Stimulated activated naive CD8-positive, alpha-beta T cell treated with anti-CD3 and anti-CD28 coated beads, Interleukin-15, amount 100 ng/mL, for 72 hours (primary cell): ENCODE measurements around the gene BANP.
"Not testable (repeated sequence)": the region's sequence is repeated elsewhere in the genome, so short reads cannot be mapped to it uniquely, and the experiment has no call there.

ENCODE experiments used
- ATAC-seq: fragments of 150-1000 bp; cut with Tn5 transposase; 2 replicates; pipeline ENCODE4 v1.10.0; 2021; ENCODE audit warnings: mild to moderate bottlenecking, moderate library complexity
- DNase-seq, 2 donors: peaks; one replicate each; pipeline ENCODE4 v3.0.0; 2021 to 2022
- H3K27ac Mint-ChIP-seq, 2 donors: one replicate each; pipeline ENCODE4 v1.8.0; 2022; ENCODE audit warnings: mild to moderate bottlenecking in 2 of 2, mixed read lengths in 2 of 2, moderate library complexity in 2 of 2
- H3K27me3 Mint-ChIP-seq: one replicate; pipeline ENCODE4 v1.8.0; 2022; ENCODE audit warnings: mixed read lengths
- H3K4me1 Mint-ChIP-seq: one replicate; pipeline ENCODE4 v1.8.0; 2022; ENCODE audit warnings: mild to moderate bottlenecking, mixed read lengths
- H3K4me3 Mint-ChIP-seq, 2 donors: one replicate each; pipeline ENCODE4 v1.8.0; 2022; ENCODE audit warnings: mild to moderate bottlenecking in 2 of 2, mixed read lengths in 2 of 2, moderate library complexity in 1 of 2
- H3K9me3 Mint-ChIP-seq, 2 donors: one replicate each; pipeline ENCODE4 v1.8.0; 2022; ENCODE audit warnings: mixed read lengths in 2 of 2

The BANP gene

DNA sequence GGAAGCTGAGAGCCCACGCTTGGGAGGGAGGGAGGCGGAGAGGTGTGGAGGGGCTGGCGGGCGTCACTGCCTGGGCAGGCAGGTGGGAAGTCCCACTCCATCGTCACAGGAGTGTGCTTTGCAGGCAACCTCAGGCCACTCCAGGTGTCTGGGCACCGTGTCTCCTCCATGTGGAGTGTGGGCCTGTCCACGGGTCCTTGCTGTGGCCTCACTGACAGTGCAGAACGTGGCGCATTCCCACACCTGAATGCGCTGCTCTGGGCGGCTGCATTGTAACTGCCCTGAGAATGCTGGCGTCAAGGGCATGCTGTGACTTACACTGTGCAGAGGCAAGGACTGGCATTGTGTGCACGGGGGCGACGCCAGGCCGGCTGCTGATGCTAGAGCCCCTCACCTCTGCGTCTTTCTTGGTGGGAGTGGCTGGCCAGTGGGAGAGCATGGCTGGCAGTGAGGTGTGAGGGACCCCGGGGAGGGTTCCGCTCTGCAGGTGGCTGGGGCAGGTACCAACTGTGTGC, 66.4 kb downstream of the BANP start:
- DNase-seq, result no peak
- ATAC-seq, result no peak
- no peaks in the 10 kb centered on the region for H3K27me3 Mint-ChIP-seq
- peaks cover 11% of the 10 kb centered on the region for H3K4me1 Mint-ChIP-seq
- no peaks in the 10 kb centered on the region for H3K9me3 Mint-ChIP-seq
- no peak overlapping the region for H3K27ac Mint-ChIP-seq
- no peak overlapping the region for H3K4me3 Mint-ChIP-seq

DNA sequence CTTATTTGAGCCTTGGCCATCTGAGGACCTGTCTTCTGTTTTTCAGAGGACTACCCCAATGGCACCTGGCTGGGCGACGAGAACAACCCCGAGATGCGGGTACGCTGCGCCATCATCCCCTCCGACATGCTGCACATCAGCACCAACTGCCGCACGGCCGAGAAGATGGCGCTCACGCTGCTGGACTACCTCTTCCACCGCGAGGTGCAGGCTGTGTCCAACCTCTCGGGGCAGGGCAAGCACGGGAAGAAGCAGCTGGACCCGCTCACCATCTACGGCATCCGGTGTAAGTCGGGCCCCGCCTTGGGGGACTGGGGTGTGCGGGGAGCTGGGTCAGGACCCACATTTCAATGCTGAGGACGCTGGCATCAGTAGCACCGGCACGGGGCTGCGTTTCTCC, 67.1 kb downstream of the BANP start:
- not testable (repeated sequence) for H3K4me3 Mint-ChIP-seq, ATAC-seq, DNase-seq, H3K27me3 Mint-ChIP-seq, H3K9me3 Mint-ChIP-seq
- H3K4me1 Mint-ChIP-seq, result peaks cover 11% of the 10 kb centered on the region
- peak overlapping the region in 1 of 2 donors; percentile 74 for H3K27ac Mint-ChIP-seq

DNA sequence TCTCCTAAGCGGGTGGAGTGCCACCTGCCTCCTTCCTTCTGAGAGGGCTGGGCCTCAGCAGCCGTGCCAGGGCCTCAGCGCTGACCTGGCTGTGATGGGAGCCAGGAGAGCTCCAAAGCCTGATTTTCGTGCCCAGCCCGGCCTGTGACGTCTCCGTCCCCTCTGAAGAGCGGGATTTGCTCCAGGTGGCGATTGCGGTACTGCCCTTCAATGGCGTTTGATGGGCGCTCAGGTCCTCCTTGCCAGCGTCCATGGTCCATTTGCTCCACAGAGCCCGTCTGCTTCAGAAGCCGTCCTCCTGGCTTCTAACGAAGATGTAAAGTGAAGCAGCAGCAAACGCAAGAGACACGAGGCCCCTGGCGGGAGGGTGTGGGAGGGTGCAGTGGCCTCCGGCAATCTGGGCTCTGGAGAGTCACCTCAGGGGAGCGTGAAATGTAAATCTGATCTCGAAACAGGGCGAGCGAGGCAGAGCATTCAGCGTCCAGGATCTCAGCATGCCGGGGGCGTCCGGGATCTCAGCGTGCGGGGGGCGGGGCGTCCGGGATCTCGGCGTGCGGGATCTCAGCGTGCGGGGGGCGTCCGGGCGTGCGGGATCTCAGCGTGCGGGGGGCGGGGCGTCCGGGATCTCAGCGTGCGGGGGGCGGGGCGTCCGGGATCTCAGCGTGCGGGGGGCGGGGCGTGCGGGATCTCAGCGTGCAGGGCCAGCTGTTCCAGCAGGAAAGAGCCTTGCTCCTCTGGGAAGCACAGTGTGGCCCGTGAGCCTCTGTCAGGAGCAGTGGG, 68.0 kb downstream of the BANP start:
- H3K4me3 Mint-ChIP-seq, H3K27me3 Mint-ChIP-seq, ATAC-seq, H3K4me1 Mint-ChIP-seq, H3K9me3 Mint-ChIP-seq, DNase-seq: not testable (repeated sequence)
- H3K27ac Mint-ChIP-seq, result peak overlapping the region in 1 of 2 donors; percentile 59

DNA sequence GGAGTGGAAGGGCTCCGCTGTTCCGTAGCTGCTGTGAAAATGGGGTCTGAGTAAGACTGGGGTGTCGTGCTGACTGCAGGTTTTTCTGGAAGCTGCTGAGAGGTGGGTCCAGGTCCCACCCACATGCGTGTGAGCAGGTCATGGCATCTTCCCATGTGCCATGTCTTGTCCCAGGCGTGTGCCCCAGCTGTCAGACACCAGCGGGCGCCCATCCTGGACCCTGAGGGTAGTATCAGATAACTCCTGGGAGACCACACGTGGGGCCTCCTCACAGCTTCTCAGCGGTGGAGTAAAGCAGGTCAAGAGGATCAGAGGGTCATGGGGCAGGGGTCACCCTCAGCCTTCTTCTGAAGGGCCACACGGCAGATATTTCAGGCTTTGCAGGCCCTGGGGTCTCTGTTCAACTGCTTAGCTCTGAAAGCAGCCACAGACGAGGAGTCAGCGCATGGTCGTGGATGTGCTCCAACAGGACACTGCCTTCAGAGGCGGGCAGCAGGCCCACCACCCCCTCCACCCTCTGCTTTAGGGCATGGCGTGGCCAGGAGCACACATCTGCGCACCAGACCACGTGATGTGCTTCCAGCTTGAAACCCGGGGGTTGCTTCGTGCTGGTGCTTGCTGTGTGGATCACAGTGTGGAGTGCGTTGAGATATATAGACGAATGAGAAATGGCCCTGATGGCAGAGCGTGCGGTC, 68.7 kb downstream of the BANP start:
- H3K27ac Mint-ChIP-seq, result peak overlapping the region in 1 of 2 donors; percentile 59

DNA sequence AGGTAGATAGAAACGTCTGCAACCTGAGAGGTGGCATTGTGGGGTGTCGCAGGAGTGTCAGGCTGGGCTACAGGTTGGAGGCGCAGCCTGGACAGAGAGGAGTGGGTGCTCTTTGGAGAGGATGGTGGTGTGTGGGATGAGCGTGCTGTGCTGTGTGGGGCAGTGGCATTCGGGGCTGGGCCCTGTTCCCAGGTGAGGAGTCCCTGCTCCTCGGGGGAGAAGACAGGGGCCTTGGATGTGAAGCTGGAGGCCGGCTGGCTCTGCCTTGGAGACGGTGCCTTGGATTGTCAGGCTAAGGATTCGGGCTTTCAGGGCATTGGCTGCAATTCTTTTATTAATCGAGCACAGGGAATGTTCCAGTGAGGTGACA, 69.3 kb downstream of the BANP start:
- Mint-ChIP-seq H3K9me3 (no peaks in the 10 kb centered on the region), H3K4me3 (no peak overlapping the region), H3K4me1 (peaks cover 1% of the 10 kb centered on the region), H3K27ac (peak overlapping the region; percentile 31 to 59), H3K27me3 (no peaks in the 10 kb centered on the region)
- DNase-seq (no peak), ATAC-seq (no peak)

More for the DNA sequence above, 68.7 kb downstream of the BANP start:
- no peak for ATAC-seq
- Mint-ChIP-seq H3K4me1 (peaks cover 5% of the 10 kb centered on the region), H3K4me3 (no peak overlapping the region), H3K27me3 (no peaks in the 10 kb centered on the region), H3K9me3 (no peaks in the 10 kb centered on the region)
- DNase-seq, result no peak

DNA sequence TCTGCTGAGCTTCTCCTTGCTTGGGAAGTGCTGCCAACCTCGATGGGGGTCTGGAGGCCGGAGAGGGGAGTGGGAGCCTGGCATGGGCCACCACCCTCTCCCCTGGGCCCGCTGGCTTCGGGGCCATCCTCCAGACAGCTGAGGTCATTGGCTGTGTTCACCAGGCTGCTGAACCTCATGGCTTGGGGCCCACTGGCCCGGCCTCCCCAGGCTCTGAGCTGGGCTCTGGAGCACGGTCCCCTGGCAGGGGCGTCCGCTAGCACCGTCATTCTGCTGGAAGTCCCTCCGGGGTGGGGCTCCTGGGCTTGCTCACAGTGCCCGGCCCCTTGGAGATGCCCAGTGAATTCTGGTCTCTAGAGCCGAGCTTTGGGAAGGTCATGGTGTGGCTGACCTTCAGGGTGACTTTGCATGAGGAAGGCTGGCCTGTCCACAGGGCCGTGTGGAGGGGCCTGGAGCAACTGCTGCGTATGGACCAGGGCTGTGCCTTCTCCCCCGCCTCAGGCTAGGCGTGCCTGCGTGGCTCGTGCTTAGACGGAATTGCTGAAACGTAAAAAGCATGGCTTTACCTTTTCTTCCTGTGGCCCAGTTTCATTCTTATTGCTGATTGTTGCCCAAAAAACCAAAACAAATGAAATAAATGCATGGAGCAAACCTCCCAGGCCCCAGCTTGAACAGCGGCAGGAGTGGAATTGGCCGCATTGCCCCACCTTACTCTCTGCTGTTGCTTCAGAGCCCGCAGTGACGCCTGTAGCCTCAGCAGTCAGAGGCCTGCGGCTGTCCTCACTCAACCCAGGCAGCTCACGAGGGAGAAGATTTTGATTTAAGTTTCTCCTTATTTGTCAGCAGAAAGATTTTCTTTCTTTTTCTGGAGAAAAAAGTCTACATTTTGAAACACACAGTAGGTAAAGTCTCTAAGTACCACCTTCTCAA, 70.1 kb downstream of the BANP start:
- not testable (repeated sequence) for H3K4me1 Mint-ChIP-seq, H3K27me3 Mint-ChIP-seq, DNase-seq, H3K9me3 Mint-ChIP-seq, H3K4me3 Mint-ChIP-seq
- H3K27ac Mint-ChIP-seq, result peak overlapping the region in 1 of 2 donors; percentile 19
- peak; percentile 9 for ATAC-seq

DNA sequence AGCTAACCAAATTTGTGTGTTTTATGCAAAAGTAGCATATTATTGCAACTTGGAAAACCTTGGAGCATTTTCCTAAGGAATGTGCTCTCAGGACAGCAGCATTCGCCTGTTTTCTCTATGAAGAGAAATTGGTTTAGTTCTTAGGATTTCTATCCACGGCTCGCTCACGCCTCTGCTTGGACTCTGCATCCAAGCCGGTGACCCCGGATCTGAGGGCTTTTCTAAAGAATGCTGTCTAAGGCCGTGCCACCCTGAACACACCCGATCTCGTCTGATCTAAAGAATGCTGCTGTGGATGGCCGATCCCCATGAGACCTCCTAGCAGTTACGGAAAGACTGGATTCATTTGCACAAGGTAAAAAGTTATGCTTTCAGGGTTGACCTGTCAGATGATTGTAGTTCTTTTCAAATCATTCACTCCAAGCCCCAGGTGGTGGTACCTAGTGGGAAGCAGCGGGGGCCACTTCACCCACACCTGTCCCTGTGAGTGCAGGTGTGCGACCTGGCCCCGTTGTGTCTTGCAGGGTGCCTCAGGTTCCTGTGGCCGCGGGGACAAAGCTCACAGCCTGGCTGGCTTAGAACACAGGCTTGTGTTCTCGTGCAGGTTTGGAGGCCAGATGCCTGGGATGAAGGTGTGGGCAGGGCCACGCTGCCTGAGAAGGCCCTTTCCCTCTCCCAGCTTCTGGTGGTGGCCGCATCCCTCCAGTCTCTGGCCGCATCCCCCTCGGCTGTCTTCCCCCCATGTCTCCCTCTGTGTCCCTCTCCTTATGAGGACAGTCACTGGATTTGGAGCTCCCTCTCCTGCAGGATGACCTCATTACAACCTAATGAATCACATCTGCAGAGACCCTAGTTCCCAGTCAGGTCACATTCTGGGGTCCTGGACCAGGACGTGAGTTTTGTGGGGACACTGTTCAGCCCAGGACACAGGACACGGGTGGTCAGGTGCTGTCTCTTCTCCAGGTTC, 71.1 kb downstream of the BANP start:
- no peaks in the 10 kb centered on the region for H3K4me1 Mint-ChIP-seq
- no peak overlapping the region for H3K4me3 Mint-ChIP-seq
- H3K27ac Mint-ChIP-seq, result peak overlapping the region in 1 of 2 donors; percentile 31
- ATAC-seq (no peak), DNase-seq (no peak)
- H3K27me3 Mint-ChIP-seq, result no peaks in the 10 kb centered on the region
- H3K9me3 Mint-ChIP-seq, result no peaks in the 10 kb centered on the region

DNA sequence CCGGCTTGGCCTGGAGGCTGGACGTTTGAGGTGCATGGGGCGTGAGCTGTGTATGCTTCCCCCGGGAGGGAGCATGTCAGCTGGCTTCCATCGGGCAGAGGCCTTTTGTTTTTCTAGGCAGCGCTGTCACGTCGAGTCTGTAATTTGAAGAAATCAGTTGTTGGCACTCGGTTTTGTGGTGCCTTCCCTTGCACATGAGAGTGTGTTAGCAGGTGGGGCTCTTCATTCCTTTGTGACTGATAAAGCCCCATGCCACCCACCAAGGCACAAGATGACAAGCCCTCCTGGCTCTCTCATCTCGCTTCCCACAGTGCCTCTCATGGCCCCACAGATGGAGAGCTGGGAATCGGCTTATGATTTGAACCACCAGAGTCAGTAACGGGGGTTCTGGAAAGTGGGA, 72.1 kb downstream of the BANP start:
- Mint-ChIP-seq H3K27me3 (no peaks in the 10 kb centered on the region), H3K27ac (peak overlapping the region; percentile 45 to 61), H3K4me1 (no peaks in the 10 kb centered on the region), H3K9me3 (no peaks in the 10 kb centered on the region), H3K4me3 (no peak overlapping the region)
- ATAC-seq (no peak), DNase-seq (no peak)

DNA sequence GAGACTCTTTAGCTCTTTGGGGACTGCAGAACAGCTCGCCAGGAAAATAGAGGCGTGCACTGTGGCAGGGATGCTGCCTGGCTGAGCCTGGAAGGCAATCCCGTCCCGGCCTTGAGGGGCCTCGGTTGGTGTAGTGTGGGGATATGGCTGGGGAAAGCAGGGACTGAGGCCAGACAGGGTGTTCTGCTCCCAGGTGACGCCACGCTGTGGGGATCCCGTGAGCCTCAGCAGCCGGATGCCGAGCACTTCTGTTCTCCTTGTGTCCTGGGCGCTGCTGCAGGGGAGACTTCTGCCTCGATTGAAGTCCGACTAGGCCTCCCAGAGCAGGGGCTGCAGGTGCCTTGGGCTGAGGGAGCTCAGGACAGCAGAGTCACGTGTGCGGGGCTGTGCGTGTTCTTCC, 72.6 kb downstream of the BANP start:
- H3K9me3 Mint-ChIP-seq, result no peaks in the 10 kb centered on the region
- H3K4me3 Mint-ChIP-seq, result no peak overlapping the region
- H3K27me3 Mint-ChIP-seq, result no peaks in the 10 kb centered on the region
- no peaks in the 10 kb centered on the region for H3K4me1 Mint-ChIP-seq
- H3K27ac Mint-ChIP-seq, result peak overlapping the region; percentile 45 to 61
- no peak for ATAC-seq
- DNase-seq, result no peak

DNA sequence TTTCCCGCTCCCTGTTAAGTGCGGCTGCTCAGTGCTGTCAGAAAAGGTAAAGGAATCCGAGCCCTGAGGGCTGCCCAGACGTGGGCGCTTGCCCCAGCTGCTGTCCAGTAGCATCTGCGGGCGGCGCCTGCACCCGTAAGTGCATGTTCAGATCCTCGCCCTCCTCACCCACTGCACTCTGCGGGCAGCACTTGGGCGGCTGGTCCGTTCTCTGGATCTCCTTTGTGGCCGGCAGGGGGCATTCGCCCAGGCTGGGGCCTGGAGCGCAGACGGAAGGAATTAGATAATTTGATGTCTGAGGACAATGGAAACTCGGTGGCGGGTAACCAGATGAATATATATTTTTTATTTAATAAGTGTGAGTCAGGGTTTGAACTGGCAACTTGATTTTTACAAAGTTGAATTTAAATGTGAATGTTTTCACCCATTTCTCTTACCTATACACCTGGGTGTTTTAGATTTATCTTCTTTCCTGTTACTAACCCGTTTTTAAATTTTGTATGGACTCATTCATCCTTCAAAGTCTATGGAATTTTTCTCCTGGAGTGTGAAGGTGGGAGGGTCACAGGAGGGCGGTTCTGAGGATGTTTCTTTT, 73.4 kb downstream of the BANP start:
- peak overlapping the region in 1 of 2 donors; percentile 67 for H3K27ac Mint-ChIP-seq
- H3K27me3 Mint-ChIP-seq, H3K4me3 Mint-ChIP-seq, H3K4me1 Mint-ChIP-seq, DNase-seq, ATAC-seq, H3K9me3 Mint-ChIP-seq: not testable (repeated sequence)

DNA sequence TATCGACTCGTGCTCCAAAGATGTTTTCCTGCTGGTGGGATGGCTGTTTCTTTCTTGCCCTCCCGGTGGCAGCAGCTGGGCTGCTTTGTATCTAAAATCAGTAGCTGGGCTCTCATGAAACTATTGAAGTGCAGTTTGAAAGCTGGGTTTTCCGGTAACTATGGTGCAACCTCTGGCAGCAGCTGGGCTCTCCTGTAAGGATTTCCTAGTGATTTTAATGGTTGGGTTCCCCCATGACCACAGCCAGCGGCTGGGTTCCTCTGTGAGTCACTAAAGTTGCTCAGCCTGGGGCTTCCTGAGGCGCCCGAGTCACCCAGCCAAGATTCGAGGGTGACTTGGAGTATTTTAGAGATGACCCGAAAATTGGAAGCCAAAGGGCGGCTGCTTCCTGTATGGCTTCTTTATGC, 73.9 kb downstream of the BANP start:
- peak; percentile 42 for ATAC-seq
- not testable (repeated sequence) for DNase-seq, H3K27ac Mint-ChIP-seq, H3K4me3 Mint-ChIP-seq, H3K9me3 Mint-ChIP-seq, H3K4me1 Mint-ChIP-seq, H3K27me3 Mint-ChIP-seq

DNA sequence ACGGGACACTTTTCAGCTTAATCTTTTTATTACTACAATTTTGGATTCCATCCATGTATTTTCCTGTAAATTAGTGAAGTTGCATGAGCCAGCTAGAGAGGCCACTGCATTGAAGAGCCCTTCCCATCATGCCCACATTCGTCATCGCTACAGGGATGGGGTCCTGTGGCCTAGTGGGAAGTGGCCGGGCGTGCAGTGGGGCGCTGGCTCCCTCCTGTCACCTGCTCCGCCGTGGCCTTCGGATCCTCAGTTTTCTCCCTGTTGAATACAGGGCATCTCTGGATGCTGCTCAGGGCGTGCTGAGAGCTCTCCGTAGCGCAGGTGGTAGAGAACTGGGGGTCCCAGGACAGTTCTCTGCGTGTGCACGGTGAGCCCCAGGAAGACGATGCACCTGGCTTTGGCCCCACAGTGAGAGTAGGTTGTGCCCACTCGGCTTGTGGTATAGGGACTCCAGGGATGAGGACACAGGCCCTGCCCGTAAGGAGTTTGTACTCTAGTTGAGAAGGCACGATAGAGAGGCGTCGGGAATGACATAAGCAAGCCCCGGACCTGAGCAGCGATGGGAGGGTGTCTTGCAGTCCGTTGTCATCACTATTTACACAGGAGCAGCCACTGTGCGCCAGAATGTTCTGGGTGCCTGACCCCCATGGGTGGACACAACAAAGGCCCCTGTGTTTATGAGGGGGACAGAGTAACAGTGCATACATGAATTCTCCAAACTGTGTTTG, 74.8 kb downstream of the BANP start:
- H3K27me3 Mint-ChIP-seq, DNase-seq, H3K4me1 Mint-ChIP-seq, H3K9me3 Mint-ChIP-seq, H3K4me3 Mint-ChIP-seq, ATAC-seq: not testable (repeated sequence)
- peak overlapping the region in 1 of 2 donors; percentile 13 for H3K27ac Mint-ChIP-seq

DNA sequence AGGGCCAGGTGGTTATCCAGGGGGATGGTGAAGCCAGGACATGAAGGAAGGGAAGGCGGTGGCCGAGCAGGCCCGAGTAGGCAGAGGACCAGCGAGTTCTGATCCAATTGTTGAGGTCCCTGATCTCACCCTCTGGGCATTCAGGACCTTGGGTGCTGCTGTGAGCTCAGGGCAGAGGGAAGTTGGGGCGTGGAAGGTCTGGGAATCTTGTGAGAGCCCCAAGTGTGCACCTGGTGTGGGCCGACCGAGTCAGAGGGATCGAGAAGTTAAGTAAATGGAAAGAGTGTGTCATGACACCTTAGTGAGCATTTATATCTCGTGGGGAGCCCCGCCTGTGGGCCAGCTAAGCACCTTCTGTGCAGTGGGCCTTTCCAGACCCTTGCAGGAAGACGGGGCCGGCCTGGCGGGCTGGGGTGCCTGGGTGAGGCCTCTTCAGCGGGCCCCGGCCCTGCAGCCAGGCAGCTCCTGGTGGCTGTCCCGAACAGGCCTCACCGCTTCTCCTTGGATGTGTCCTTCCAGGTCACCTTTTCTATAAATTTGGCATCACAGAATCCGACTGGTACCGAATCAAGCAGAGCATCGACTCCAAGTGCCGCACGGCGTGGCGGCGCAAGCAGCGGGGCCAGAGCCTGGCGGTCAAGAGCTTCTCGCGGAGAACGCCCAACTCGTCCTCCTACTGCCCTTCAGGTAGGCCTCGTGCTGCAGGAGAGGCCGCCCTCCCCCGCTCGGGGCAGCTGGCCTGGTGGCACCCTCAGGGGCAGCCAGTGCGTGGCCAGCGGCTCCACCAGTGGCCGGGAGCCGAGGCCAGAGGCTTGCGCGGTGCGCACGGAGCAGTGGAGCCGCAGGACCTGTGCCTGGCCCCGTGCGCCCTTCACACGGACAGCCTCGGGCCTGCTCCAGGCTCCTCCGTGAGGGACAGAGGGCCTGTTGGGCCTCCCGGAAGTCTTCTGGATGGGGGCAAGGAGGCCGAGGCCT, 76.0 kb downstream of the BANP start:
- no peak for DNase-seq
- no peak overlapping the region for H3K27ac Mint-ChIP-seq
- H3K27me3 Mint-ChIP-seq, result no peaks in the 10 kb centered on the region
- no peaks in the 10 kb centered on the region for H3K9me3 Mint-ChIP-seq
- no peaks in the 10 kb centered on the region for H3K4me1 Mint-ChIP-seq
- no peak for ATAC-seq
- no peak overlapping the region for H3K4me3 Mint-ChIP-seq
